22Rv1 (cell line): ENCODE data around the gene BAG2.

Experiments used
- CTCF ChIP-seq: fragments of 450-650 bp; IDR thresholded peaks from 2 replicates; pipeline ENCODE4 v1.5.1; 2017; ENCODE audit warnings: mild to moderate bottlenecking
- ZFX ChIP-seq: fragments of 450-650 bp; IDR thresholded peaks from 2 replicates; pipeline ENCODE4 v1.6.1; 2017; ENCODE audit warnings: antibody characterized with exemption, borderline replicate concordance

- TF ChIP-seq CTCF (no peak), ZFX (no peak)
Measured at GRCh38 chr6:57183336-57183735, 11.2 kb downstream of the BAG2 start.
